ENCODE results near the gene SYNPR.
"Not testable (repeated sequence)": the region's sequence is repeated elsewhere in the genome, so short reads cannot be mapped to it uniquely, and the experiment has no call there.

SYNPR gene

DNA sequence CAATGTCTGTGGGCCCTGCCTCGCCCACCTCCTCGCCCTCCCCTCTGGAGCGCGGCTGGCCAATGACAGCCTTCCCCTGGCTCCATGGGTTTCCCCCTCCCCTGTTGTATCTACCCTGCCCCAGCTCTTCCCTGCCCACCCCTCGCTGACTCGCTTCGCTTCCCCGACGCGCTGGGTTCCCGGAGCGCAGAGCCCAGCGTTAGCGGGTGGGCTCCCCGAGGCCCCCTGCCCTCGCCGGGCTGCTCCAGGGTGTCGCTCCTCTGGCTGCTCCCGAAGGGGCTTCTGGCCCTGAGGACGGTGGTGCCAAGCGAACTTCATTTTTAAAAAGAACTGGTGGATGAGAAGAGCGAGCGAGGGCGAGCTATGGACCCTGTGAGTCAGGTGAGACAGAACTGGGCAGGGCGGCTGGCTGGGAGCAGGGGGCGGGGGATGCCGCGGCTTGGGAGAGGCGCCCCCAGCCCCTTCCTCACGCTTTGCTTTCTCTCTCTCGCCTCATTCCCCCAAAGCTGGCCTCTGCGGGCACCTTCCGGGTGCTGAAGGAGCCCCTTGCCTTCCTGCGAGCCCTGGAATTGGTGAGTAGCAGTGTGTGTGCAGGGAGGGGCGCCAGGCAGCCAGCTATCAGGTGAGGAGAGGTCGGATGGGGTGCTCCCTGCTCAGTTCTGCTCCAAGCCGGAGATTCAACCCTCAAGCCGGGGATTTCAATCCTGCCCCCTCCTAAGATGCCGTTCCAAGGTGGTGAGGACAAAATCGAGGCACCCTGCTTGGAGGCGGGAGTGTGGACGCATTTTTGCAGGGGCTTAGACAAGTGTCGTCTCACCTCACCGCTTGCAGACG is at the start of gene SYNPR:
Gene SYNPR, plus strand, starts transcription at position 138 of the 834 bp plus-strand sequence.
- DNase-seq: no peak

DNA sequence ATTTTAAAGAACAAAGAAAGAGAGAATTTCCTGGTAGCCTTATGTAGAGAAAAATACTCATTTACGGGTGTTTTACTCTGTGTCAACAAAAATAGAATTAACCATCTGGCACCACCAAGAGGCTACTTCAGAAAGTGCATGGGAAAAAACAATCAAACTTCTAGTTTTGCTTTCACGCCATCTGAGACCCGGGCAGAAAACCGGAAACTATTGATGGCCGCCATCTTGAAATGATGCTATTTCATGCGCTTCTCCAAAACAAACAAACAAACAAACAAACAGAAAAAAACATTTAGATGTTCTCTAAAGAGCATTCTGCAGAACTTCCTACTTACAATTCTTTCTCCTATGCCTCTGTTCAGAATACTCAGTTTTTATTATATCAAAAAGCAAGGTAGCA is 49.4 kb upstream of the SYNPR start:
- DNase-seq: no peak

DNA sequence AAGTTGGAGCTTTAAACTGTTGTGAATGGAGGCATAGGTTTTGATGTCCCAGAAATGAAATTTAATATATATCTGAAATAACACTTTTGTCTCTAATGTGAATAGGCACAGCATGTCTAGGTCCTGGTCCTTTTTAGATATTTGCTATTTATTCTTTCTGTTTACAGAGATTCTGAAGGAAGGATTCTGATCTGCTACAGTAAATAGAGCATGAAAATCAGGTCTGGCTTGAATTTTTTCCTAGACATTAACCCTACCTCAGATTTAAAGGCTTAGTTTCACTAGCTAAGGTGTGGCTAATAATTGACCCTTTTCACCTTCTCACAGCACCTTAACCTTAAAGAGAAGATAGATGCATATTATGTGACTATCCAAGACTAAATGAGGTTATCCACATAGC is 48.0 kb upstream of the SYNPR start:
- no peak for DNase-seq

DNA sequence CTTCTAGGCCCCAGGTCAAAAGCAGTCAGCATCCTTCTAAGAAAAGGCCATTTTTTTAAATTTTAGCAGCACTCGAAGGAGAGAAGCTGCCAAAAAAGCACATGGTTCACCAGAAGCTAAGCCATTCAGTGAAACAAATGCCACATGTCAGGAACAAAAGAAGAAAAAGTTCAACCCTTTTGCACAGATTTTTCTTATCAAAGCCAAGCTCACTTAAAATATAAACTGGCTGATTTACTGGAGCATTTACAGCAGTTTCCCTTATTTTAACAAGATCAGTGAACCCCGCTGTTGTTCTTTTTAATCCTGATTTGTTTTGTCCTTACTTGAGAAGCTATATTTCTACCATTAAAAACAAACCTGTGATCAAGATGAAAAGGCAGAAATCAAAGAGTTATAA is 46.5 kb upstream of the SYNPR start:
- DNase-seq: no peak

GRCh38 chr3:63232764-63233396 is 45.2 kb upstream of the SYNPR start:
- no peak for DNase-seq

- no peak for DNase-seq
Measured at GRCh38 chr3:63240381-63240902, 37.7 kb upstream of the SYNPR start.

DNA sequence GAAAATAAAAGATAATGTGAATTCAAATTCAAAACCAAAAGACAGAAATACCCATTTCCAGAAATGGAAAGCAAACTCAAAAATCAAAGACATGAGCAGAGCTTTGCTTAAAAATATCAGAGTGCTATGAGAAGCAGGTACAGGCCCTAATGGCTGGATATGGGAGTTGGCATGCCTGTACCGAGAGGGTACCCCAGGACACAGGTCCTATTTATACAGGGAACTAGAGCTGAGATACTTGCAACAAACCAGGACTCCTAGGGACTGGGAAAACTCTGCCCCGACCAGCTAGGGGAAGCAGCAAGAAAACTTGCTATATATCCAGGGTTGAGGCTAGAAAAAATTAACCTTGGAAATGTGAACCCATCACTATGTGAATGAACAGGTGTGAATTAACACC is 36.0 kb upstream of the SYNPR start:
- no peak for DNase-seq

DNA sequence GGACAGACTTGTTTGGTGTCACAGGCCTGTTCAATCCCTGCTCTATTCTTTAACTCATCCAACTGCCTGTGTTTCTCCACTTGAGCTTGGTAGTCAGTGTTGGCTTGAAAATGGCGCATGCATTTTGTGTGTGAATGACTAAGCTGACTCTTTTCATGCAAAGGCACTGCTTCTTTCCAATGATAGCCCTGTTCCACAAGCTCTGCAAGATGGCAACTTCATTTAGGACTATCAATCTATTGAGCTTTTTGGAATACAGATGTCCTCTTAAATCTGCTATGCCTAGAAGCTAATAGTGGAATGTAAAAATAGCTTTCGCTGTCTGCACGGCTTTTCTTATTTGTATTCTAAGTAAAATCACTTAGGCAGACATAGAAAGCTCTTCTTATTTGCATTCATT is 33.6 kb upstream of the SYNPR start:
- no peak for DNase-seq

DNA sequence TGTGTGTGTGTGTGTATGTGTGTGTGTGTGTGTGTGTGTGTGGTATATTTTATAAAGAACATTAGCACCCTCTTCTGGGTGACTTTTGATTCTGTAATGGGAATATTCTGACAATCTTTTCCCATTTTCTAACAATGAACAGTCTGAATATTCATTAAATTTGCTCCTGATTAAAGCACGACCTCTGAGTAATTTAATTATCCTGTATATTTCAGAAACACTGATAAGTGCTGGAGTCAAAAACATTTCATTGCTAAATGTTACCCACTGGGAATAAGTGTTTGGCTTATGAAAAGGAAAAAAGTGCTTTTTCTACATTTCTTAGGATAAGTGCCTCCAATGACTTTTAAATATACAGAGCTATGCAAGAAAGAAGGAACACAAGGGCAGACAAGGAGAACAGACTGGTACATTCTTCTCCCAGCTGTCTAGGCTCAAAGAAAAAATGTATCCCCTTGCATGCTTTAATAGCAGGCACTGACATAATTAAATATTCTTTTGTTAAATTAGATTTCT is 32.3 kb upstream of the SYNPR start:
- DNase-seq: no peak

- DNase-seq: no peak
Measured at GRCh38 chr3:63248015-63248414, 30.1 kb upstream of the SYNPR start.

- no peak for DNase-seq
Measured at GRCh38 chr3:63251499-63251898, 26.6 kb upstream of the SYNPR start.

DNA sequence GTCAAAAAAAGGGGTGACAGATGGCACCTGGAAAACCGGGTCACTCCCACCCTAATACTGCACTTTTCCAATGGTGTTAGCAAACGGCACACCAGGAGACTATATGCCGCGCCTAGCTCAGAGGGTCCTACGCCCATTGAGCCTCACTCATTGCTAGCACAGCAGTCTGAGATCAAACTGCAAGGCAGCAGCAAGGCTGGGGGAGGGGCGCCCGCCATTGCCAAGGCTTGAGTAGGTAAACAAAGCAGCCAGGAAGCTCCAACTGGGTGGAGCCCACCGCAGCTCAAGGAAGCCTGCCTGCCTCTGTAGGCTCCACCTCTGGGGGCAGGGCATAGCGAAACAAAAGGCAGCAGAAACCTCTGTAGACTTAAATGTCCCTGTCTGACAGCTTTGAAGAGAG is 22.3 kb upstream of the SYNPR start:
- DNase-seq: not testable (repeated sequence)

DNA sequence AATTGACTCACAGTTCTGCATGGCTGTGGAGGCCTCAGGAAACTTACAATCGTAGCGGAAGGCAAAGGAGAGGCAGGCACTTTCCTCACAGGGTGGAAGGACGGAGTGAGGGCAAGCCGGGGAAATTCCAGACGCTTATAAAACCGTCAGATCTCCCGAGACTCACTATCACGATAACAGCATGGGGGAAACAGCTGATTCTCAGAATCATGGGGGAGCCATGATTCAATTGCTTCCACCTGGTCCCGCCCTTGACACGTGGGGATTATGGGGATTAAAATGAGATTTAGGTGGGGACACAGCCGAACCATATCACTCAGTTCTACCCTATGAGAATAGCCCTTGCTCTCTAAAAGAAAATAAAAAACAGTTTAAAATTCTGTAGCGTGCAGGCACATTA is 13.4 kb upstream of the SYNPR start:
- no peak for DNase-seq

DNA sequence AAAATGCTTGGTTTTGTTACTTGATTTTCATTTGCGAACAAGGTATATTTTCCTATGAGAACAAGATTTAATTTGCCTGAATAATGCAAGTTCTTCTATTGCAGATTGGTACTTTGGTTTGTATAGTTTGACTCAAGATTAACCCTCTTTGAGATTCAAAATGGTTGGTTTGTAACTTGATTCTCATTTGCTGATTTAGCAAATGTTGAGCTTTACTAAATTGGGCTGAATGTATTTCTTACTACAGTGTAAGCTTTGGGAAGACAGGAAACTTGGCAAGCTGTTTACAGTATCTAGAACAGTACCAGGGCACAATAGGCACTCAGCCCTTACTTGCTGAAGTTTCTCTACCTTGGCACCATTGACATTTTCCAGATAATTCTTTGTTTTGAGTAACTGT is 3.7 kb upstream of the SYNPR start:
- DNase-seq: no peak

GRCh38 chr3:63279005-63279841 is 1.1 kb downstream of the SYNPR start:
- no peak for DNase-seq

DNA sequence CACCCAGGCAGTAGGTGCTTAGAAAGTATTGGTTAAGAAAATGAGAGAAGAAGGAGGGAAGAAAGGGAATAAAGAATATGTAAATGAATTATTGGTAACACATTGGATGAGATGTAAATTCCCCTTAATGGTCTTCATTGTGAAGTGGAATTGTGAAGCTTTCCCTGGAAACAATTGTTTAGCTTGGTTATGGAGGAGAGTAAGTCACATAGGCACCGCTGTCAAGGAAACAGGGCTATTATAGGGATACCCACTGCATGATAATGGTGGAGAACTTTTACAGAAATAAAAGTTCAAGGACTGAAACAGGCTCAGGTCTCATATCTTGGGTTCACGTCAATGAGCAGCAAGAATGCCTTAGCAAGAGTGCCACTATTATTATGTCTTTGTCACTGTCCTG is 9.5 kb downstream of the SYNPR start:
- DNase-seq: no peak

GRCh38 chr3:63290686-63291085 is 12.6 kb downstream of the SYNPR start:
- DNase-seq: no peak

DNA sequence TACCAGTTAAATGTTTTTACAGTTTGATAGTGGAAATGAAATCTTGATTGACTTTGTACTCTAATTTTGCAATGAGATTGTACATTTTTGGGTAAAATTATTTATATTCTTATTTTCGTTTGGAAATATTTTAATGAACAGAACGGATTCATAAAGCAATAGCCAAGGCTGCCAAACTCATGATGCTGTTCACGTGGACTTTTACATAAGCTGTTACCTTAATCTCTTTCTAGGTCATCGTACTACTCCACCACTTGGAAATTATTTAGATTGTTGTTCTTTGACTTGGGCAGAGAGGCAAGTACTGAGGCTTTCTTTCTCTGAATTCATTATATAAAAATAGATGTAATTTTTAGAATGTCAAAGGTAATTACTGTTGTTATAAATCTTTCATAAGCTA is 16.2 kb downstream of the SYNPR start:
- DNase-seq: no peak

DNA sequence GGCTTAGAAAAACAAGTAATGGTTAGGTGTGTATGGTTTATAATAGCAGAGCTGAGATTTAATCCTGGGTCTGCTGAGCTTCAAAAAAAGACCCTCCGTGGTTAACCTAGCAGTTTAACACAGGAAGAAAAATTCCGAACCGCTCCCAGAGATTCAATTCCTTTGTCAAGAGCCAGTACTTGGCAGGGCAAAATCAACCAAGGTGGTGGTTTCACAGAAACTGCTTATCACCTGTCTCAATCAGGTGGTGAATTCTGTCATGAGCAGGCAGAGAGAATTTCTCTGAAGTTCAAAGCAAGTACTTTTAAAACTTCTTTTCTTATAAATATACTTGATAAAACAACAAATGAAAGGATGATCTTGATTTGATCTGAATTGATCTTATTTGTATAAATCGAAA is 17.2 kb downstream of the SYNPR start:
- DNase-seq: no peak

GRCh38 chr3:63295806-63296205 is 17.7 kb downstream of the SYNPR start:
- DNase-seq: no peak

DNA sequence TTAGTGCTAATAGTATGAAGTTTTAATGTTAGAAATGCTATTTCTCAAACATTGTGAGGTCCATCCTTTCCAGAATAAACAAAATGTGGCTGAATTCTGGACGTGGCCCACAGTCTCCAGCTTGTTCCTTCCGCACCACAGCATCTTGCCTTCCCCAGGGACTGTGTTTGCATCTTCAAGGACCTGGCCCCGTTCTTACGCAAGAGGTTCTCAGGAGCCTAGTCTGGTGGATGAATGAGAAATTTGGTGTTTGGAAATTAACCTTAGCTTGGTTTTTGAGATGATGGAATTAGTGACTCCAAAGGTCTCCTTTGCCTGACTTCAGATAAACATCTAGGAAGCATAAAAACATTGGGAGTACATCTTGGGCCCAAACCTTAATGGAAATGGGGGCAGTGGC is 18.1 kb downstream of the SYNPR start:
- no peak for DNase-seq

GRCh38 chr3:63303238-63303637 is 25.1 kb downstream of the SYNPR start:
- DNase-seq: no peak

DNA sequence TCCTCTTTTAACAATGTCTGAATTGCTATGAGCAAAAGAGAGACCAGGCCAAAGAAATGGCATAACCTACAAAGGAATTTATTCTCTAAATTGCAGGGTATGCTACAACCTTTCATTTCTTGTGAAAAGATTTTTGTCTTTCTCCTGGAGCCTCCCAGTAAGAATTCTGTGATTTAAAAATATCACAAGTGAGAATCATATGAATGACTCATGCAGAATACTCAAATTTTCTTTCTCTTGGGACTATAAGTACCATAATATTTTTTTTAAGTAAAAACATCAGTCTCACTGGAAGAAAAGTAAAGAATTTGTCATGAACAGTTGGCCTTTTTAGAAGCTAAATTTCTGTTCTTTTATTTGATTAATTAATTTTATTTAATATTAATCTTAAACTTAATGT is 26.3 kb downstream of the SYNPR start:
- no peak for DNase-seq
